Measurements from ENCODE around the gene SLC4A4. TPM values are rescaled to one million over a fixed set of nuclear protein-coding genes. Genes with fewer than 3 reads are reported as not detected.

Gene SLC4A4
- total and polyA plus RNA-seq, 2 of the 13 experiments (the other 11 are each of a cell fraction or from before 2014, with no cell fraction given), result 0.01 TPM; not detected in 1

DNA sequence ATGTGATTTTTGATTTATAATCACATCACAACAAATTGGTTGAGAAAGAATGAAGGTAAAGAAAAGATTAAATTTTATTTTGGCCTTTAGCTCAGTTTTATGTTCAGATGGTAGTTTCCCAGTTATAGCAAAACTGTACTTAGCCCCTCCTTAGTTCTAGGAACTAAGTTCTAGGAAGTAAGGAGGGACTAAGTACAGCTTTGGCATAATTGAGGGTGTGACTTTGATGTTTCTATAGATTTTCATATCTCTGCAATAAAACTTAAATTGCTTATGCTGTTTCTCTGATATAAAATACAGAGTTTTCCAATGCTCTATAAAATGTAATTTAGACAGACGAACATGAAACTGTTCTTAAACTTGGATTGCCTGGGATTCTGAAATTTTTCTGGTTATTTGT lies 46.6 kb upstream of the SLC4A4 start (continued):
- no peak for TF ChIP-seq ZFP36L1 (CRISPR knock-in tag; IDR thresholded peaks at IDR 0.05)
- no peak for TF ChIP-seq ZNF672 (CRISPR knock-in tag; IDR thresholded peaks at IDR 0.05)

DNA sequence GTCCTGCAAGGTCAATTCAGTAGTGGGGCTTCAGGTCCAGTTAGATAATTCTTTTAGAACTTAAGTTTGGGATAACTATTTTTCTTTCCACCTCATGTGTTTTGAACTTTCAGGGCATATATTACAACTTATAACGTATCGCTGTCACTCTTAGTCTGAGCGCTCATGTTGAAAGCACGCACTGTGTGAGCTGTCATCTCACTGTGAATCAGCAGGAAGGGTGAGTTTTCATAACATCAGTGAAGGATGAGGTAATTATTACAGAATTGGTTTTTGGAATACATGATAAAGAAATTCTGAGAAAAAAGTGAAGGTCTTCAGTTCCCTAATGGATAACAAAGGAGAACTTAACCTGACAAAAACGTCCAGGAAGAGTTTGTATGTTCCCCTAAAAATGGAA lies 45.1 kb upstream of the SLC4A4 start:
- H3K79me2 ChIP-seq (ENCODE audit: insufficient read depth, low read length), result no peaks in the 10 kb centered on the region
- FAIRE-seq, result no peak
- BruUV-seq (replicated peaks), result no TSS peak
- ATAC-seq, result no peak
- DNase-seq (ENCODE audit: low spot score), result no peak
- no peak overlapping the region for H3K4me3 ChIP-seq (replicated peaks in 1 of 3; ENCODE audit: insufficient read depth in 1 of 3, low read depth in 2 of 3, low read length in 3 of 3)
- no peak overlapping the region for H3K27ac ChIP-seq (ENCODE audit: extremely low read length, insufficient read depth, low read length)
- intact Hi-C loops (cut with micrococcal nuclease; ENCODE audit: unreplicated experiment), result no loop called here
- CTCF ChIA-PET (ENCODE audit: low intra/inter-chr PET ratio, low total read pairs), result no interaction called here
- 59% methylated on average over 5 of the region's 5 CpGs for WGBS (ENCODE audit: low lambda C conversion rate)
- no peaks in the 10 kb centered on the region for H3K27me3 ChIP-seq (ENCODE audit: control insufficient read depth in 1 of 2, insufficient read depth in 2 of 2, low read length in 2 of 2)
- no peaks in the 10 kb centered on the region for H4K20me1 ChIP-seq (ENCODE audit: insufficient read depth, low read length)
- no peaks in the 10 kb centered on the region for H3K4me1 ChIP-seq (ENCODE audit: insufficient read depth, low read length)
- in situ Hi-C loops (cut with HindIII; ENCODE audit: extremely low pct_ligation_motif_present, low pct_unique_long_range_greater_than_20kb), result no loop called here
- TF ChIP-seq ZNF292 (CRISPR knock-in tag; IDR thresholded peaks at IDR 0.05; ENCODE audit: borderline replicate concordance, low read depth) (no peak), ZNF510 (CRISPR knock-in tag; IDR thresholded peaks at IDR 0.05; ENCODE audit: low read depth) (no peak), POLR2AphosphoS5 (IDR thresholded peaks at IDR 0.05; ENCODE audit: low read depth, low read length) (no peak), EP300 (IDR thresholded peaks at IDR 0.05; ENCODE audit: low read depth in 2 of 2, low read length in 2 of 2) (no peak), EP300 (CRISPR knock-in tag; IDR thresholded peaks at IDR 0.05; ENCODE audit: borderline replicate concordance) (no peak), ZFP36L1 (CRISPR knock-in tag; IDR thresholded peaks at IDR 0.05) (no peak), SSRP1 (CRISPR knock-in tag; IDR thresholded peaks at IDR 0.05) (no peak), SP140L (CRISPR knock-in tag; IDR thresholded peaks at IDR 0.05; ENCODE audit: borderline replicate concordance) (no peak), MBD4 (IDR thresholded peaks at IDR 0.05; ENCODE audit: borderline replicate concordance, low read length) (no peak), JUNB (CRISPR knock-in tag; IDR thresholded peaks at IDR 0.05; ENCODE audit: borderline replicate concordance) (no peak)
- H3K9me3 ChIP-seq (ENCODE audit: low read length), result no peaks in the 10 kb centered on the region
- no peak overlapping the region for H2AFZ ChIP-seq (ENCODE audit: low read length)
- H3K4me2 ChIP-seq (ENCODE audit: low read depth, low read length), result no peak overlapping the region
- no peaks in the 10 kb centered on the region for H3K36me3 ChIP-seq (replicated peaks in 1 of 2; ENCODE audit: control insufficient read depth in 1 of 2, insufficient read depth in 2 of 2, low read length in 2 of 2)
- POLR2A ChIA-PET, result no interaction called here
- H3K9ac ChIP-seq (ENCODE audit: insufficient read depth, low read depth, low read length), result no peak overlapping the region

Measured in HepG2 (cell line).